GM20000 (cell line): ENCODE data around the gene IFNLR1.

Experiments
- DNase-seq: peaks from one replicate; pipeline ENCODE4 v3.0.0; 2012; ENCODE audit warnings: low spot score
- CTCF ChIP-seq: IDR thresholded peaks from 2 replicates; pipeline ENCODE4 v1.5.1; 2012; ENCODE audit warnings: mild to moderate bottlenecking, control low read depth; ENCODE audit errors: extremely low read depth, missing control alignments

Gene IFNLR1

DNA sequence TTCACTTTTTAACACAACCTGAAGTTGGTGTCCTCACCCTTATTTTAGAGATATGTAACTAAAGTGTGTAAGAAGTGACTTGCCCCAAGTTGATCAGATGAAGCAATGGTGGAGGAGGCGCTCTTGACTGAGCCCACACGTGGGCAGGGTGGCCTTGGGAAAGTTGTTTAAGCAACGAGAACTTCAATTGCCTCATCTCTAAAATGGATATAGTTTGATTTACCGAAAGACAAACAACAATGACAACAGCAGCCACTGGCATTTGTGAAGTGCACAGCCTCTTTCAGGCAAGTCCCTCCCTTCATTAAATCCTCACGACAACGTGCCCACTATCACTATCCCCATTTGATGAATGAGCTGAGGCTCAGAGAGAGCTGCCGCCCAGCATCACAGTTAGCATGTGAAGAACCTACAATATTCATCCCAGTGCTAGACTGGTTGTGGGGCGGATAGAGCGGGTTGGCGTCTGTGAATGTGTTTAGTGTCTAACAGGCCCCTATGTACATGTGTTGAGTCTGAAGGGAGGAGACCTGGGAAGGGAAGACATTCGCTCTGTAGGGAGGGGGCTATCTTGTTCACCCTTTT is 47.2 kb downstream of the IFNLR1 start:
- DNase-seq, result no peak
- no peak for TF ChIP-seq CTCF

DNA sequence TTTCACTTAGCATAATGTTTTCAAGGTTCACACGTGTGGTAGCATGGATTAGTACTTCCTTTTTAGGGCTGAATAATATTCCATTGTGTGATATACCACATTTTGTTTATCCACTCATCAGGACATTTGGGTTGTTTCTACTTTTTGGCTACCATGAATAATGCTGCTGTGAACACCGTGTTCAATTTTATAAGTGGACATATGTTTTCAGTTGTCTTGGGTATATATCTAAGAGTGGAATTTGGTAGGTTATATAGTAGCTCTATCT is 47.9 kb downstream of the IFNLR1 start:
- no peak for DNase-seq
- TF ChIP-seq CTCF, result no peak

DNA sequence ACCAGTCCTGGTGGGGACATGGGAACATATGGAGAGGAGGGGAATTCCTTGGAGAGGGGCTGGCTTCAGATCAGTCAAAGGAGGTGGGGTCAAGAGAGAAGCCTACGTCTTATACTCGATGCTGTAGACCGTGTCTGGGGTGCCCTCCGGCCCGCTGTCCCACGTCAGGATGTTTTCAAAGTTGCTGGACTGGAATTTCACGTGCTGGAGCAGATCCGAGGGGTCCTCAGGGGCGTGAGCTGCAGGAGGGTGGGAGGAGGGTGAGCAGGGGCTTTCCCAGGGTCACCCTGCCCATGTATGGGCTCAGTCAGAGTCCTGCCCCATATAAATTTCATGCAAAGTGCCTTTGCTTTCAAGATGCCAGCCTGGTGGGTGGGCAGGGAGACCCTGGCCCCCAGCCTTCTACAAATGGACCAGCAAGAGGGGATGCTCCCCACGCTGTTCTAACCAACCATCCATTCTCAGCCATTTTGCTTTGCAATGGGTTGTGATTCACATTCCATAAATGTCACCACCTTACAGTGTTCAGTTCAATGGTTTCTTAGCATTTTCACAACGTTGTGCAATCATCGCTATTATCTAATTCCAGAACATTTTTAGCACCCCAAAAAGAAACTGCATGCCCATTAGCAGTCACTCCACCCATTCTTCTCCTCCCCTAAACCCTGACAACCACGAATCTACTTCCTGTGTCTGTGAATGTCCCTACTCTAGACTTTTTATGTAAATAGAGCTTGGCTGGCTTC is 48.4 kb downstream of the IFNLR1 start:
- no peak for TF ChIP-seq CTCF
- no peak for DNase-seq

GRCh38 chr1:24136956-24137539 is 50.0 kb downstream of the IFNLR1 start:
- TF ChIP-seq CTCF, result no peak
- no peak for DNase-seq

DNA sequence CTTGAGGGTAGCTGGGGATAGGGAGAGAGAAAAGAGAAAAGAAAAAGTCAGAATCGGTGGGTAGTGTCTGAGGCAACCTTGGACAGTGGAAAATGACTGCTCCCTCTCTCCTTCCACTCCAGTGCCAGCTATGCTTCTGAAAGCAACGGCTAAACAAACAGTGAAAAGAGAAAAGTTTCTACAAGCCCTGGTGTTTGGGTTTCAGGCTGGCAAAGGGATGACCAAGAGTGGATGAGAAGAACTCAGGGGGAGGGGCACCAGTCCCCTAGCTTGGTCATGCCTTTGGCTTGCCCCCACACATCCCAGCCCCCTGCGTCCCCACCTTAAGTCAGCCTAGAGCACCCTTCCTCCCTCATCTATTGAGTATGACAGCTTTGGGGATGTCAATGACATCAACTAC is 52.7 kb downstream of the IFNLR1 start:
- DNase-seq, result no peak
- TF ChIP-seq CTCF, result no peak

DNA sequence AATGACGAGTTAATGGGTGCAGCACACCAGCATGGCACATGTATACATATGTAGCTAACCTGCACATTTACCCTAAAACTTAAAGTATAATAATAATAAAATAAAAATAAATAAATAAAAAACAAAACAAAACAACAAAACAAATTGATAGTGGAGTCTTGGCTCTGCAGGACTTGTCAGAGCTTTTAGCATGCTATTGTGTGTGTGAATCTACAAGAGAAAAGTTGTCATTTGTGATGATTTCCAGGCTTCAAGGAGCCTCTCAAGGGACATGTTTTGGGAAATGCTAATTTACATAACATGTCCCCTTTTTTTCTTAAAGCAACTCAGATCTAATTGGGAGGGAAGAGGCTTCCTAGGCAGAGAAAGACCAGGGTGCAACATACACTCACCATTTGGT is 53.3 kb downstream of the IFNLR1 start:
- no peak for DNase-seq
- TF ChIP-seq CTCF, result no peak

DNA sequence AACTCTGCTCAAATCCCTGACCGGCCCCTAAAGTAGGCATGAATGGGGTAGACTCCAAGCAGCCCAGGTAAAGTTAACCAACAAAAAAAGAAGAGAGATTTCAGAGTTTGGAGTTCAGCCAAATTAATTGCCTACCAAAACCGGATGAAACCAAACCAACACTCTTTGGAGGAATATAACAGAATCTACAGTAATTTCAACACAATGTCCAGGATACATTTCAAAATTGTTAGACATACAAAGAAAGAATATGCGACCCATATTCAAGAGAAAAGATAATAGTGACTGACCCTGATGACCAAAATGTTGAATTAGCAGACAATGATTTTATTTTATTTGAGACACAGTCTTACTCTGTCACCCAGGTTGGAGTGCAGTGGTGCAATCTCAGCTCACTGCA is 56.7 kb downstream of the IFNLR1 start:
- no peak for DNase-seq
- TF ChIP-seq CTCF, result no peak
